GM13976 (cell line): ENCODE data around the gene CCDC197.

Experiments
- DNase-seq: peaks from one replicate; pipeline ENCODE4 v3.0.0; 2012; ENCODE audit warnings: low spot score
- CTCF ChIP-seq: IDR thresholded peaks from 2 replicates; pipeline ENCODE4 v1.5.1; 2012; ENCODE audit warnings: borderline replicate concordance, mild to moderate bottlenecking; ENCODE audit not compliant: insufficient read depth; ENCODE audit errors: extremely low read depth, missing control alignments, control extremely low read depth
- in situ Hi-C: fragments of 300-500 bp; cut with MboI; formaldehyde crosslinking; loops from one replicate; pipeline ENCODE4 v1.12.0; 2022; ENCODE audit warnings: low sequenced_read_pairs, mixed read lengths, inconsistent platforms; ENCODE audit not compliant: unreplicated experiment

CCDC197 gene

GRCh38 chr14:93982230-93983007 is 14.7 kb upstream of the CCDC197 start:
- DNase-seq: no peak
- in situ Hi-C loops: loop anchor here (25.0 kb wide), 1 partner anchor 1155 kb away; no protein-coding TSS in a partner anchor
- TF ChIP-seq CTCF: no peak

GRCh38 chr14:93984070-93984469 is 13.0 kb upstream of the CCDC197 start:
- TF ChIP-seq CTCF: no peak
- in situ Hi-C loops: loop anchor here (25.0 kb wide), 1 partner anchor 1153 kb away; no protein-coding TSS in a partner anchor
- no peak for DNase-seq

- in situ Hi-C loops: loop anchor here (25.0 kb wide), 1 partner anchor 1152 kb away; no protein-coding TSS in a partner anchor
- no peak for DNase-seq
These were observed 12.1 kb upstream of the CCDC197 start for GRCh38 chr14:93984987-93985410.

GRCh38 chr14:93986955-93987354 is 10.1 kb upstream of the CCDC197 start:
- in situ Hi-C loops: loop anchor here (25.0 kb wide), 1 partner anchor 1150 kb away; no protein-coding TSS in a partner anchor
- no peak for TF ChIP-seq CTCF

More at GRCh38 chr14:93984987-93985410, 12.1 kb upstream of the CCDC197 start:
- TF ChIP-seq CTCF: no peak

GRCh38 chr14:93987376-93987775 is 9.7 kb upstream of the CCDC197 start:
- in situ Hi-C loops: loop anchor here (25.0 kb wide), 1 partner anchor 1150 kb away; no protein-coding TSS in a partner anchor
- DNase-seq: no peak
- TF ChIP-seq CTCF: no peak

More at GRCh38 chr14:93986955-93987354, 10.1 kb upstream of the CCDC197 start:
- no peak for DNase-seq

GRCh38 chr14:93987815-93988476 is 9.2 kb upstream of the CCDC197 start:
- no peak for DNase-seq
- in situ Hi-C loops: loop anchor here (25.0 kb wide), 1 partner anchor 1149 kb away; no protein-coding TSS in a partner anchor

More at GRCh38 chr14:93987815-93988476, 9.2 kb upstream of the CCDC197 start:
- TF ChIP-seq CTCF: no peak
